Measurements from ENCODE around the gene TAS2R10. TPM values are rescaled to one million over a fixed set of nuclear protein-coding genes. Genes with fewer than 3 reads are reported as not detected.
"Not testable (repeated sequence)": the region's sequence is repeated elsewhere in the genome, so short reads cannot be mapped to it uniquely, and the experiment has no call there.

Gene TAS2R10
- total RNA-seq, 2 experiments from 2014 or later, result 0.48 to 0.58 TPM

GRCh38 chr12:10811883-10812536 is 14.1 kb downstream of the TAS2R10 start:
- Mint-ChIP-seq H3K4me1 (peaks cover 7% of the 10 kb centered on the region), H3K4me3 (no peak overlapping the region), H3K9me3 (no peaks in the 10 kb centered on the region), H3K27me3 (peaks cover 40% of the 10 kb centered on the region), H3K27ac (no peak overlapping the region), H3K36me3 (no peaks in the 10 kb centered on the region)
- POLR2A ChIA-PET, result no interaction called here
- ATAC-seq (ENCODE audit: low read depth) (no peak), DNase-seq (no peak)

GRCh38 chr12:10810068-10810467 is 16.1 kb downstream of the TAS2R10 start, which contains the start of gene TAS2R9:
Gene TAS2R9 (minus strand): TSS chr12:10810168. CDS start chr12:10810075, 93 bp downstream.
- Mint-ChIP-seq H3K27ac (no peak within 1 kb of the TSS), H3K9me3 (no peaks in the 10 kb centered on the region), H3K36me3 (no peaks in the 10 kb centered on the region), H3K27me3 (peaks cover 44% of the 10 kb centered on the region), H3K4me1 (peaks cover 7% of the 10 kb centered on the region), H3K4me3 (no peak within 1 kb of the TSS)
- POLR2A ChIA-PET, result no interaction called here
- ATAC-seq (ENCODE audit: low read depth) (no peak), DNase-seq (no peak)

GRCh38 chr12:10807186-10807585 is 19.0 kb downstream of the TAS2R10 start, which contains the start of gene TAS2R8:
Gene TAS2R8 (minus strand): TSS chr12:10807286. CDS start chr12:10806980, 306 bp downstream.
- POLR2A ChIA-PET, result no interaction called here
- no peak for DNase-seq
- no peak for ATAC-seq (ENCODE audit: low read depth)
- Mint-ChIP-seq H3K27me3 (peaks cover 48% of the 10 kb centered on the region), H3K36me3 (no peaks in the 10 kb centered on the region), H3K9me3 (no peaks in the 10 kb centered on the region), H3K4me1 (peaks cover 4% of the 10 kb centered on the region), H3K4me3 (no peak within 1 kb of the TSS), H3K27ac (no peak within 1 kb of the TSS)

- Mint-ChIP-seq H3K27ac (no peak within 1 kb of the TSS), H3K36me3 (no peaks in the 10 kb centered on the region), H3K27me3 (peaks cover 40% of the 10 kb centered on the region), H3K9me3 (no peaks in the 10 kb centered on the region), H3K4me3 (no peak within 1 kb of the TSS), H3K4me1 (no peaks in the 10 kb centered on the region)
- POLR2A ChIA-PET, result no interaction called here
- DNase-seq, result no peak
- no peak for ATAC-seq (ENCODE audit: low read depth)
Measured at GRCh38 chr12:10802587-10802986, 23.6 kb downstream of the TAS2R10 start, which contains the start of gene TAS2R7. Gene TAS2R7 (minus strand): TSS chr12:10802627. CDS start chr12:10802570, 57 bp downstream.

GRCh38 chr12:10801741-10802140 is 24.4 kb downstream of the TAS2R10 start:
- Mint-ChIP-seq H3K4me3 (no peak overlapping the region), H3K36me3 (no peaks in the 10 kb centered on the region), H3K4me1 (no peaks in the 10 kb centered on the region), H3K9me3 (peaks cover 1% of the 10 kb centered on the region), H3K27ac (no peak overlapping the region), H3K27me3 (peaks cover 39% of the 10 kb centered on the region)
- DNase-seq (no peak), ATAC-seq (ENCODE audit: low read depth) (no peak)
- POLR2A ChIA-PET, result no interaction called here

GRCh38 chr12:10794222-10794621 is 31.9 kb downstream of the TAS2R10 start:
- Mint-ChIP-seq H3K9me3 (peaks cover 9% of the 10 kb centered on the region), H3K27ac (no peak overlapping the region)
- POLR2A ChIA-PET, result no interaction called here

GRCh38 chr12:10791769-10792168 is 34.4 kb downstream of the TAS2R10 start:
- ATAC-seq (ENCODE audit: low read depth); DNase-seq; H3K4me1 Mint-ChIP-seq; H3K4me3 Mint-ChIP-seq; H3K27ac Mint-ChIP-seq; H3K9me3 Mint-ChIP-seq; POLR2A ChIA-PET; H3K36me3 Mint-ChIP-seq: not testable (repeated sequence)
- H3K27me3 Mint-ChIP-seq, result peaks cover 19% of the 10 kb centered on the region

More at GRCh38 chr12:10794222-10794621, 31.9 kb downstream of the TAS2R10 start:
- no peak for ATAC-seq (ENCODE audit: low read depth)
- no peaks in the 10 kb centered on the region for H3K4me1 Mint-ChIP-seq
- DNase-seq, result no peak
- peaks cover 22% of the 10 kb centered on the region for H3K27me3 Mint-ChIP-seq
- H3K36me3 Mint-ChIP-seq, result no peaks in the 10 kb centered on the region
- no peak overlapping the region for H3K4me3 Mint-ChIP-seq

- H3K27ac Mint-ChIP-seq, result no peak overlapping the region
- peaks cover 15% of the 10 kb centered on the region for H3K27me3 Mint-ChIP-seq
- no peaks in the 10 kb centered on the region for H3K36me3 Mint-ChIP-seq
- H3K9me3 Mint-ChIP-seq, result no peaks in the 10 kb centered on the region
- POLR2A ChIA-PET, result no interaction called here
- no peaks in the 10 kb centered on the region for H3K4me1 Mint-ChIP-seq
- ATAC-seq (ENCODE audit: low read depth), result no peak
- H3K4me3 Mint-ChIP-seq, result no peak overlapping the region
- DNase-seq, result no peak
Measured at GRCh38 chr12:10783252-10783651, 42.9 kb downstream of the TAS2R10 start.

- ATAC-seq (ENCODE audit: low read depth), result no peak
- H3K4me1 Mint-ChIP-seq, result no peaks in the 10 kb centered on the region
- no peaks in the 10 kb centered on the region for H3K9me3 Mint-ChIP-seq
- H3K36me3 Mint-ChIP-seq, result no peaks in the 10 kb centered on the region
- DNase-seq, result no peak
- no peak overlapping the region for H3K4me3 Mint-ChIP-seq
- H3K27ac Mint-ChIP-seq, result no peak overlapping the region
- POLR2A ChIA-PET, result no interaction called here
- peaks cover 26% of the 10 kb centered on the region for H3K27me3 Mint-ChIP-seq
Measured at GRCh38 chr12:10779103-10779502, 47.1 kb downstream of the TAS2R10 start.

Other genes starting within 250 kb of the TAS2R10 start
- 10 to 100 TPM; 40.0 to 41.5 TPM for gene MAGOHB, start 212.7 kb downstream of the TAS2R10 start, total RNA-seq
- 1 to 10 TPM; 3.1 TPM for gene STYK1, start 152.3 kb downstream of the TAS2R10 start, total RNA-seq
- 10 to 100 TPM; 72.3 to 78.6 TPM for gene YBX3, start 103.0 kb downstream of the TAS2R10 start, total RNA-seq
- gene TAS2R7, start 23.7 kb downstream of the TAS2R10 start, total RNA-seq, result not detected
- not detected for gene TAS2R8, start 19.1 kb downstream of the TAS2R10 start, total RNA-seq
- gene TAS2R9, start 16.2 kb downstream of the TAS2R10 start, total RNA-seq, result under 1 TPM in 1 of 2 experiments, not detected in 1; 0.28 TPM
- gene PRR4, start 23.1 kb upstream of the TAS2R10 start, total RNA-seq, result 1 to 10 TPM; 1.2 to 1.6 TPM
- gene PRH1, start 57.9 kb upstream of the TAS2R10 start, total RNA-seq, result 10 to 100 TPM; 18.5 to 22.4 TPM
- gene TAS2R13, start 83.2 kb upstream of the TAS2R10 start, total RNA-seq, result 1 to 10 TPM; 1.0 to 1.3 TPM
- gene PRH2, start 102.9 kb upstream of the TAS2R10 start, total RNA-seq, result not detected
- gene TAS2R14, start 112.9 kb upstream of the TAS2R10 start, total RNA-seq, result 1 to 10 TPM; 2.5 to 2.6 TPM
- 1 to 10 TPM; 1.1 to 1.4 TPM for gene TAS2R50, start 160.6 kb upstream of the TAS2R10 start, total RNA-seq
- gene TAS2R20, start 171.9 kb upstream of the TAS2R10 start, total RNA-seq, result 1 to 10 TPM; 1.2 to 2.0 TPM
- gene TAS2R19, start 196.3 kb upstream of the TAS2R10 start, total RNA-seq, result 1 to 10 TPM; 2.1 to 2.2 TPM
- 1 to 10 TPM; 2.9 TPM for gene TAS2R31, start 205.0 kb upstream of the TAS2R10 start, total RNA-seq
- 1 to 10 TPM; 1.2 to 1.4 TPM for gene TAS2R46, start 235.9 kb upstream of the TAS2R10 start, total RNA-seq

Data from activated naive CD8-positive, alpha-beta T cell treated with anti-CD3 and anti-CD28 coated beads, Interleukin-2, amount 10 ng/mL, durations not matched to agents 7 days and 5 days (primary cell).